GM19035 (cell line): ENCODE results near the gene EFNA5.

Source experiments
- ATAC-seq: cut with Tn5 transposase; IDR thresholded peaks from one replicate; pipeline ENCODE4 v1.9.1; 2021; ENCODE audit not compliant: unreplicated experiment

EFNA5 gene

GRCh38 chr5:107673039-107673367 lies 2.3 kb upstream of the EFNA5 start:
- ATAC-seq = no peak

- ATAC-seq = no peak
These were observed 1.7 kb upstream of the EFNA5 start for GRCh38 chr5:107672211-107673038.

- ATAC-seq = no peak
These were observed 1.0 kb upstream of the EFNA5 start for GRCh38 chr5:107671742-107672210.

GRCh38 chr5:107670087-107670931 lies 428 bp downstream of the EFNA5 start:
- ATAC-seq = no peak

- ATAC-seq = no peak
These were observed 1.4 kb downstream of the EFNA5 start for GRCh38 chr5:107669096-107670031.

GRCh38 chr5:107668154-107669095 lies 2.3 kb downstream of the EFNA5 start:
- no peak for ATAC-seq

GRCh38 chr5:107666051-107666655 lies 4.6 kb downstream of the EFNA5 start:
- ATAC-seq = no peak

- no peak for ATAC-seq
These were observed 5.6 kb downstream of the EFNA5 start for GRCh38 chr5:107665036-107665570.

GRCh38 chr5:107663697-107664096 lies 7.0 kb downstream of the EFNA5 start:
- ATAC-seq = no peak

- no peak for ATAC-seq
These were observed 9.1 kb downstream of the EFNA5 start for GRCh38 chr5:107661650-107662044.

GRCh38 chr5:107661038-107661649 lies 9.6 kb downstream of the EFNA5 start:
- ATAC-seq = no peak

- no peak for ATAC-seq
These were observed 12.2 kb downstream of the EFNA5 start for GRCh38 chr5:107658528-107658927.

- ATAC-seq = no peak
These were observed 14.9 kb downstream of the EFNA5 start for GRCh38 chr5:107655831-107656230.

- no peak for ATAC-seq
These were observed 15.9 kb downstream of the EFNA5 start for GRCh38 chr5:107654827-107655226.

GRCh38 chr5:107653685-107654084 lies 17.1 kb downstream of the EFNA5 start:
- no peak for ATAC-seq

GRCh38 chr5:107652839-107653607 lies 17.7 kb downstream of the EFNA5 start:
- no peak for ATAC-seq

- ATAC-seq = no peak
These were observed 18.3 kb downstream of the EFNA5 start for GRCh38 chr5:107652408-107652807.

- ATAC-seq = no peak
These were observed 19.4 kb downstream of the EFNA5 start for GRCh38 chr5:107651325-107651724.
